Immature natural killer cell (primary cell): Measurements from ENCODE around the gene CCDC78. TPM values are rescaled to one million over a fixed set of nuclear protein-coding genes. Genes with fewer than 3 reads are reported as not detected.
A peak's percentile ranks its signal among the peaks of the same experiment; 100 is the strongest.

Experiments
- DNase-seq, 3 donors: peaks; one replicate each; pipeline ENCODE4 v3.0.0; 2022; ENCODE audit warnings: mixed read lengths in 1 of 3
- H3K27ac Mint-ChIP-seq, 6 donors: one replicate each; pipeline ENCODE4 v1.8.0; 2020; ENCODE audit warnings: mixed read lengths in 6 of 6, mild to moderate bottlenecking in 5 of 6, inconsistent platforms in 4 of 6, moderate library complexity in 3 of 6
- H3K27me3 Mint-ChIP-seq, 3 donors: one replicate each; pipeline ENCODE4 v1.8.0; 2020 to 2021; ENCODE audit warnings: low read depth in 3 of 3, mild to moderate bottlenecking in 3 of 3, mixed read lengths in 3 of 3, moderate library complexity in 3 of 3, inconsistent platforms in 1 of 3
- H3K36me3 Mint-ChIP-seq, 3 donors: one replicate each; pipeline ENCODE4 v1.8.0; 2020; ENCODE audit warnings: mixed read lengths in 3 of 3, inconsistent platforms in 2 of 3, mild to moderate bottlenecking in 2 of 3
- H3K4me1 Mint-ChIP-seq, 2 donors: one replicate each; pipeline ENCODE4 v1.8.0; 2020; ENCODE audit warnings: inconsistent platforms in 2 of 2, mild to moderate bottlenecking in 2 of 2, mixed read lengths in 2 of 2, moderate library complexity in 1 of 2
- H3K4me3 Mint-ChIP-seq, 5 donors: one replicate each; pipeline ENCODE4 v1.8.0; 2020; ENCODE audit warnings: mild to moderate bottlenecking in 5 of 5, mixed read lengths in 5 of 5, inconsistent platforms in 3 of 5, moderate library complexity in 3 of 5
- H3K9me3 Mint-ChIP-seq, 6 donors: one replicate each; pipeline ENCODE4 v1.8.0; 2020; ENCODE audit warnings: mild to moderate bottlenecking in 6 of 6, mixed read lengths in 6 of 6, inconsistent platforms in 4 of 6, moderate library complexity in 3 of 6
- polyA plus RNA-seq, 3 donors: library from polyadenylated mRNA; unstranded; fragments of 300-500 nt; fragmentation: Illumina TruSeq; gene quantifications; one replicate each; pipeline ENCODE4 v1.2.3, GENCODE V29; 2021

Gene CCDC78
- polyA plus RNA-seq, 3 donors from 2014 or later: 0.34 to 1.7 (median 1.4) TPM

DNA sequence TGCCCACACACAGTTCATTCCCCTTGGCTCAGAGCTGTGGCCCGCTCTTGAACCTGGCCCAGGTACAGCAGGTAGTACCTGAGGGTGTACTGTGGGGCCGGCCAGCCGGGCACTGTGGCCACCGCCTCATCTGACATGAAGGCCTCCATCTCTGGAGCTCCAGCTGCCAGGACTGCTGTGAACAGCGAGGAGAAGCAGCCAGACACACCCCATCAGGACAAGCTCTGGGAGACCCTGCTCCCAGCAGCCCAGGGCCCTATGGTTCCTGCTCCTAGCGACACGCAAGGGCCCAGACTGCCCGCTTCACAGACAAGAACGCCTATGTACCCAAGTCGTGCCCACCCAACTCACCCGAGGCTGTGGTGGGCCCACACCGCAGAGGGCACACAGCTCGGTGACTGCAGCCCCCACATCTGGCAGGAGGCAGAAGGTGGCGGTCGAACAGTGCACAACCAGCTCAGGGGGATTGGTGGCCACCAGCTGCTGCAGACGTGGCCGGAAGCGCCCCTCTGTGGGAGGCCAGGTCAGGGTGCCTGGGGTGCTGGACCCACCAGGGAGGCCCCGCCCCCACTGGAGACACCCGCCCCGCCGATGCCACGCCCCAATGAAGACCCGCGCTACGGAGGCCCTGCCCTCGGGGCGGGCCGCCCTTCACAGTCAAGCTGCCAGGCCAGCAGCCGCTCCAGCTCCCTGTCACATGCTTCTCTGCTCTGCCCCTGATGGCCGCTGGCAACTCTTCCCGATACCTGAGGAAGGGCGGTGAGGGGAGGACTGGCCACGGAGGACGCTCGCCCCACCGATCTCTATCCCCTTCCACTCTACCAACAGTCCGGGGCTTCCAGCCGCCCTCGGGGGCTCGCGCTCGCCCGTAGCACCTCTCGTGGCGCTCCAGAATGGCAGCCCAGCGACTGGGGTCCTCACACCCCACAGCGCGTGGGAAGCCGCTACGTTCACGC lies 47.1 kb downstream of the CCDC78 start:
- Mint-ChIP-seq H3K27ac (peak overlapping the region in 5 of 6 donors; percentile 60 to 82 (median 78)), H3K9me3 (no peaks in the 10 kb centered on the region), H3K36me3 (peaks cover 0 to 2% (median 0%) of the 10 kb centered on the region in 3 donors), H3K27me3 (peaks cover 7 to 8% (median 7%) of the 10 kb centered on the region in 3 donors), H3K4me1 (peaks cover 11 to 23% of the 10 kb centered on the region in 2 donors), H3K4me3 (peak overlapping the region; percentile 77 to 86 (median 84))
- DNase-seq: peak; percentile 53 to 65 (median 57)

DNA sequence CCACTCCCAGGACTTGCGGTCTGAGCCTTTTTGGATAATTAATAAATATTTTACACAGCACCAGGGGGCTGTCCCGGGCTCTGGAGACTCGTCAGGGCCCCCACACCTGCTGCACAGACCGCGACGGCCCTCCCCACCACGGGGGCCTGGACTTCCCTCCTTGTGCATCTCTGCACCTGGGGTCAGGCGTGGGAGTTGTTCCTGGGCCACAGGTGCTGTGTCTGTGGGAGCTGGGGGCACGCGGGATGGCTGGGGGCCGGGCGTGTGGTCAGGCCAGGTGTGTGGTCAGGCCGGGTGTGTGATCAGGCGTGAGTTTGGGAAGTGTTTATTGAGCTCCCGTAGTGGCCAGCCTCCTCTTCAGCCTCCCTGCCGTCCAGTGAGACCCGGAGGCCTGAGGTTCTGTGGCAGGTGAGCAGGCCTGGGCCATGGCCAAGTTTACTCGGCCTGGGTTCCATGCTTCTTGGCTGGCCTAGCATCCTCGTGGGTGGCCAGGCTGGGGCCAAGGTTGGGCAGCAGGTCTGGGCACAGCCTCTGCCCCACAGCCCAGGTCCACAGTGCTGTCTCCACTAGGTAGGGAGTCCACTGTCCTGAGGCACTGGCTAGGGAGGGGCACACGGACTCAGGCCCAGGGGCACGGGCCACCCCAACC lies 47.9 kb downstream of the CCDC78 start:
- Mint-ChIP-seq H3K4me3 (no peak overlapping the region), H3K27me3 (peaks cover 7 to 8% (median 7%) of the 10 kb centered on the region in 3 donors), H3K9me3 (no peaks in the 10 kb centered on the region), H3K4me1 (peaks cover 11 to 23% of the 10 kb centered on the region in 2 donors), H3K27ac (no peak overlapping the region), H3K36me3 (peaks cover 0 to 2% (median 0%) of the 10 kb centered on the region in 3 donors)
- DNase-seq: no peak

DNA sequence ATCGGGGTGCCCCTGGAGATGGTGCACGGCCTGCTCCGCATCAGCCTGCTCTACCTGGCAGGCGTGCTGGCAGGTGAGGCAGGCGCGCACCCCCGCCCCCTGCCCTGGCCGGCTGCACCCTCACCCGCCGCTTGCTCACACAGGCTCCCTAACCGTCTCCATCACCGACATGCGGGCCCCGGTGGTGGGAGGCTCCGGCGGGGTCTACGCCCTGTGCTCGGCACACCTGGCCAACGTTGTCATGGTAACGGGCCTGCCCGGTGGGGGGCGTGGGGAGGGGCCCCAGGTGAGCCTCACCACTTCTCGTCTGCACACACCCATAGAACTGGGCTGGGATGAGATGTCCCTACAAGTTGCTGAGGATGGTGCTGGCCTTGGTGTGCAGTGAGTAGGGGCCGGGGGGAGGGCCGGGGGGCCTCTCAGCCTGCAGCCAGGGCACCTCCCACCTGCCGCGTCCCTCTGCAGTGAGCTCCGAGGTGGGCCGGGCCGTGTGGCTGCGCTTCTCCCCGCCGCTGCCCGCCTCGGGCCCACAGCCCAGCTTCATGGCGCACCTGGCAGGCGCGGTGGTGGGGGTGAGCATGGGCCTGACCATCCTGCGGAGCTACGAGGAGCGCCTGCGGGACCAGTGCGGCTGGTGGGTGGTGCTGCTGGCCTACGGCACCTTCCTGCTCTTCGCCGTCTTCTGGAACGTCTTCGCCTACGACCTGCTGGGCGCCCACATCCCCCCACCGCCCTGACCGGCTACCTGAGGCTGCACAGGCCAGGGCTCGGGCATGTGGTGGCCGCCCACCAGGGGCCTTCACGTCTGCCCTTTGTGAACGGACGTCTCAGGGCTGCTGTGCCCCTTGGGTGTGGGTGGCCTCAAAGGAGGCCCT lies 48.7 kb downstream of the CCDC78 start:
- no peak overlapping the region for H3K4me3 Mint-ChIP-seq
- no peak overlapping the region for H3K27ac Mint-ChIP-seq
- peaks cover 0 to 2% (median 0%) of the 10 kb centered on the region in 3 donors for H3K36me3 Mint-ChIP-seq
- H3K4me1 Mint-ChIP-seq: peaks cover 11 to 22% of the 10 kb centered on the region in 2 donors
- no peak for DNase-seq
- peaks cover 6 to 8% (median 7%) of the 10 kb centered on the region in 3 donors for H3K27me3 Mint-ChIP-seq
- H3K9me3 Mint-ChIP-seq: no peaks in the 10 kb centered on the region

DNA sequence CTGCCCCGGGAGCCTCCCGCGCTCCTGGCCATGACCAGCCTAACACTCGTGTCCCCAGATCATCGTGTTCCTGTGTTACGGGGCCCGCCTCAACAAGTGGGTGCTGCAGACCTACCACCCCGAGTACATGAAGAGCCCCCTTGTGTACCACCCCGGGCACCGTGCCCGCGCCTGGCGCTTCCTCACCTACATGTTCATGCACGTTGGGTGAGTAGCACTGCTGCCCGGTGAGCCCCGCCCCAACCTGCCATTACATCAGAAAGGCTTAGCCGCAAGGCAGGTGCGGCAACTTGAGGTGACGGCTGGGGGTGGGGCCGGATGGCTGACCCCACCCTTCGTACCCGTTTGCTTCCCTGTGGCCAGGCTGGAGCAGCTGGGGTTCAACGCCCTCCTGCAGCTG lies 49.3 kb downstream of the CCDC78 start:
- Mint-ChIP-seq H3K27me3 (peaks cover 1 to 8% (median 7%) of the 10 kb centered on the region in 3 donors), H3K27ac (no peak overlapping the region), H3K9me3 (no peaks in the 10 kb centered on the region), H3K4me1 (peaks cover 11 to 19% of the 10 kb centered on the region in 2 donors), H3K36me3 (no peaks in the 10 kb centered on the region), H3K4me3 (no peak overlapping the region)
- no peak for DNase-seq

DNA sequence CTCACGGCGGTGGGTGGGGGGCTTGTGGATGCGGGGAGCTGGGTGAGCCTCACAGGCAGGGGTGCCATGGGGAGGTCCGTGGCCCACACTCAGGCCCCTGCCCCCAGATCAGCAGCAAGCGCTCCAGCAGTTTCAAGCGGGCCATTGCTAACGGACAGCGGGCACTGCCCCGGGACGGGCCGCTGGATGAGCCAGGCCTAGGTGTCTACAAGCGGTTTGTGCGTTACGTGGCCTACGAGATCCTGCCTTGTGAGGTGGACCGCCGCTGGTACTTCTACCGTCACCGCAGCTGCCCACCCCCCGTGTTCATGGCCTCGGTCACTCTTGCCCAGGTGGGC lies 49.7 kb downstream of the CCDC78 start:
- Mint-ChIP-seq H3K27me3 (peaks cover 0 to 8% (median 7%) of the 10 kb centered on the region in 3 donors), H3K4me3 (no peak overlapping the region), H3K9me3 (no peaks in the 10 kb centered on the region), H3K27ac (no peak overlapping the region), H3K4me1 (peaks cover 7 to 15% of the 10 kb centered on the region in 2 donors), H3K36me3 (no peaks in the 10 kb centered on the region)
- no peak for DNase-seq

DNA sequence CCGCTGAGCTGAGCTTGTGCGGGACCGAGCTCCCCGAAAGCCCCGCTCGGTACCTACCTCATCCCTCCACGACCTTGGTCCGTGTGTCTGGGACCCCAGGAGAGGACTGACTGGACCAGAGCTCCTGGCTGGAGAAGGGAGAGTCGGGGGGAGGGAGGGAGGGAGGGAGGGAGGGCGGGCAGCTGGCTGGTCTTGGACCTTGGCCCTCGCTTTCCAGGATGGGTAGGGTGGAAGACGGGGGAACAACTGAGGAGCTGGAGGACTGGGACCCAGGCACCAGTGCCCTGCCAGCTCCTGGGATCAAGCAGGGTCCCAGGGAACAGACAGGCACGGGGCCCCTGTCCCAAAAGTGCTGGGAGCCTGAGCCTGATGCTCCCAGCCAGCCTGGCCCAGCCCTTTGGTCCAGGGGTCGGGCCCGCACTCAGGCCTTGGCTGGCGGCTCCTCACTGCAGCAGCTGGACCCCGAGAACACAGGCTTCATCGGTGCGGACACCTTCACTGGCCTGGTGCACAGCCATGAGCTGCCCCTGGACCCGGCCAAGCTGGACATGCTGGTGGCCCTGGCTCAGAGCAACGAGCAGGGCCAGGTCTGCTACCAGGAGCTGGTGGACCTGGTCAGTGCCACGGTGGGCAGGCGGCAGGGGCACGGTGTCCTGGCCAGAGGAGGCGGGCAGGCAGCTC lies 50.2 kb downstream of the CCDC78 start:
- no peak for DNase-seq
- peaks cover 0 to 8% (median 7%) of the 10 kb centered on the region in 3 donors for H3K27me3 Mint-ChIP-seq
- H3K9me3 Mint-ChIP-seq: no peaks in the 10 kb centered on the region
- H3K36me3 Mint-ChIP-seq: no peaks in the 10 kb centered on the region
- H3K4me3 Mint-ChIP-seq: no peak overlapping the region
- no peak overlapping the region for H3K27ac Mint-ChIP-seq
- peaks cover 3 to 10% of the 10 kb centered on the region in 2 donors for H3K4me1 Mint-ChIP-seq

DNA sequence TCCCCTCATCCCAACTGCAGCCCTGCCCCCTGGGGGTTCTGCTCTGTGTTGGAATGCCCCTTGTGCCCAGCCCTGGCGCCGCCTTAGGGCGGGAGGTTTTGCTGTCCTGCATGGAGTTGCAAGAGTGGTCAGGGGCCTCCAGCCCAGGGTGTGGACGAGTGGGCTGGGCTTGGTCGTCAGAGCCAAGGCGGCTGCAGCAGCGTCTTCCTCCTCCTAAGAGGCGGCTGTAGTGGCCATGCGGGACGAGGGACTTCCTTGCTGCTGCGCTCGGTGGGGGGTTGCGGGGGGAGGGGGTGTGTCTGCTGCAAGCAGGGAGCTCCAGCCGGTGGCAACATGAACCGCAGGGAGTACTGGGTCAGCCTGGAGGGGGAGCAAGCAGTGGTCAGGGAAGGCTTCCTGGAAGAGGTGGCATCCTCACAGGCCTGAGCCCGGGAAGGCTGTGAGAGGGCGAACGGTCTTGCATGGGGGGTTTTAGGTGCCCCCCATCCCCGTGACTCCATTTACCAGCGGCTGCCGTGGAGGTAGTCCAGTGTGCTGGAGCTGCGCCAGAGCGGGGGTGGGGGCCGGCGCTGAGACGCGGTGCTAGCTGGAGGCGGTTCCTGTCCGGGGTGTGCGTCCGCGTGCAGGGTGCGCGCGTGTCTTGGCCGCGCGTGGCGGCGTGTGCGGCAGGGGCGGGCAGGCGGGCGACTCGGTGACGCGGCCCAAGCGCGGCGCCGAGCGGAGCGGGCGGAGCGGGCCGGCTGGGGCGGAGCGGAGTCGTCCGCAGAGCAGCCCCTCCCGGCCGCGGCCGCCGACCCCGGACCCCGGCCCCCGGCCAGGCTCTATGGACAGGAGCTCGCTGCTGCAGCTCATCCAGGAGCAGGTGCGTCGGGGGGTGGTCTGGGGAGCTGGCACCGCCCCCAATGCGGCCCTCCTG lies 51.0 kb downstream of the CCDC78 start, which contains the start of gene RHBDL1:
RHBDL1 (plus strand) TSS at position 704 of the 916 bp plus-strand sequence; CDS start at position 824, 120 bp downstream.
- peaks cover 0 to 8% of the 10 kb centered on the region in 2 donors for H3K4me1 Mint-ChIP-seq
- H3K9me3 Mint-ChIP-seq: no peaks in the 10 kb centered on the region
- no peaks in the 10 kb centered on the region for H3K36me3 Mint-ChIP-seq
- no peak within 1 kb of the TSS for H3K27ac Mint-ChIP-seq
- peaks cover 0 to 8% (median 7%) of the 10 kb centered on the region in 3 donors for H3K27me3 Mint-ChIP-seq
- peak in 1 of 3 donors; percentile 24 for DNase-seq
- H3K4me3 Mint-ChIP-seq: peak within 1 kb of the TSS in 4 of 5 donors; percentile 12 to 32 (median 16)

DNA sequence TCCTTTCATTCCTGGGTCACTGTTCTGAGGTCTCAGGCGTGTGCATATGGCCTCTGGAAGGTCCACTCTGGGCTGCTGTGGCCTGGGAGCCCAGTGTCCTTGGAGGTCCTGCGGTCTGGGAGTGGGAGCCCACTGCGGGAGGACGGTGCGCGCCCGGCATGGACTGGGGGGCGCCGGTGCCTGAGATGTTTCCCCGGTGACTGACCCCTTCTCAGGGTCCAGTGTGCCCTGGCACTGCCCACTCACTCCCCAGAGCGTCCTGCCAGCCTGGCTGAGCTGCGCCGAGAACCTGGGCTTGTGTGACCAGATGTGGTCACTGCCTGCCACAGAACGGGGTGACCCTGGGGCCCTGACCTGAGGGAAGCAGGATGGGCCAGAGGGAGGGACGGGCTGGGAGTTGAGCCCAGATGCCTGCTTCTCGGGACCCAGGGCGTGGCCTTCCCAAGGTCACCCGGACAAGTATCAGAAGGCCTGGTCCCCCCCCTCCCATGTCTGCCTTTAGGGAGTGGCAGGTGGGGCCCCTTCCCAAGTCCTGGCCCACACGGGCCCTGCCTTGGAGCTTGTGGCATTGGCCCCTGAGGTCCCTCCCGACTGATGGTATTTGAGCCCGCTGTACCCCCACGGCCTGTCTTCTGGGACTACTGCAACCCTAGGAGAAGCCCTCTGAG lies 51.9 kb downstream of the CCDC78 start:
- H3K9me3 Mint-ChIP-seq: no peaks in the 10 kb centered on the region
- peaks cover 0 to 8% (median 5%) of the 10 kb centered on the region in 3 donors for H3K27me3 Mint-ChIP-seq
- H3K4me1 Mint-ChIP-seq: peaks cover 0 to 12% of the 10 kb centered on the region in 2 donors
- no peak overlapping the region for H3K27ac Mint-ChIP-seq
- H3K36me3 Mint-ChIP-seq: no peaks in the 10 kb centered on the region
- no peak overlapping the region for H3K4me3 Mint-ChIP-seq
- DNase-seq: no peak

DNA sequence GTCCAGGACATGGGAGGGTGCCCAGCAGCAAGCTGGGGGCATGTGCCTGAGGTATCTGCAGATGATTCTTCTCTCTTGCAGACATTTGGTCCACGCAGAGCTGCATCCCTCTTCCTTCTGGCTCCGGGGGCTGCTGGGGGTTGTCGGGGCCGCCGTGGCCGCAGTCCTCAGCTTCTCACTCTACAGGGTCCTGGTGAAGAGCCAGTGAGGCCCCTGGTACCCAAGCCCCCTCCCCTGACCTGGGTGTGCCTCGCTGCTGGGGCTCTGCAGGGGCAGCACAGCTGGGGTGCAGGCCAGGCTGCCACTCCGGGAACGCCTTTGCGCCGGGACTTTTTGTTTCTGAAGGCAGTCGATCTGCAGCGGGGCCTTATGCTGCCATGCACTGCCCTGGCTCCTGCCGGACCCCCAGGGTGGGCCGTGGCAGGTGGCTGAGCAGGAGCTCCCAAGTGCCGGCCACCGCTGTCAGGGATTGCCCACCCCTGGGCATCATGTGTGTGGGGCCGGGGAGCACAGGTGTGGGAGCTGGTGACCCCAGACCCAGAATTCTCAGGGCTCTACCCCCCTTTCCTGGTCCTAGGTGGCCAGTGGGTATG lies 52.7 kb downstream of the CCDC78 start:
- Mint-ChIP-seq H3K36me3 (no peaks in the 10 kb centered on the region), H3K27ac (no peak overlapping the region), H3K9me3 (no peaks in the 10 kb centered on the region), H3K4me1 (peaks cover 0 to 10% of the 10 kb centered on the region in 2 donors), H3K4me3 (no peak overlapping the region), H3K27me3 (peaks cover 0 to 6% (median 3%) of the 10 kb centered on the region in 3 donors)
- DNase-seq: no peak

DNA sequence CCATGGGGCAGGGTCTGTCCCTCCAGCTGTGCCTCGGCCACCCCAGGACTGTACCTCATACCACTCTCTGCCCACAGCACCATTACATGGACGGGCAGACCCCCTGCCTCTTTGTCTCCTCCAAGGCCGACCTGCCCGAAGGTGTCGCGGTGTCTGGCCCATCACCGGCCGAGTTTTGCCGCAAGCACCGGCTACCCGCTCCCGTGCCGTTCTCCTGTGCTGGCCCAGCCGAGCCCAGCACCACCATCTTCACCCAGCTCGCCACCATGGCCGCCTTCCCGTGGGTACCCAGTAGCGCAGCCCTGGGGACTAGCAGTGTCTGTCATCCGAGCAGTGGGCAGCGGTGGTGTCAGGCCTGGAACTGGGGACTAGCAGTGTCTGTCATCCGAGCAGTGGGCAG lies 53.4 kb downstream of the CCDC78 start:
- Mint-ChIP-seq H3K4me3 (no peak overlapping the region), H3K27ac (no peak overlapping the region), H3K27me3 (peaks cover 0 to 8% (median 3%) of the 10 kb centered on the region in 3 donors), H3K9me3 (no peaks in the 10 kb centered on the region), H3K36me3 (no peaks in the 10 kb centered on the region), H3K4me1 (peaks cover under 1 to 10% of the 10 kb centered on the region in 2 donors)
- no peak for DNase-seq
